GM21737 (cell line): ENCODE results near the gene TMEM119.
A peak's percentile ranks its signal among the peaks of the same experiment; 100 is the strongest.
"Not testable (repeated sequence)": the region's sequence is repeated elsewhere in the genome, so short reads cannot be mapped to it uniquely, and the experiment has no call there.

ENCODE experiments used
- ATAC-seq: cut with Tn5 transposase; IDR thresholded peaks from one replicate; pipeline ENCODE4 v1.9.1; 2021; ENCODE audit warnings: mild to moderate bottlenecking, moderate library complexity; ENCODE audit not compliant: unreplicated experiment

Gene TMEM119

GRCh38 chr12:108635201-108635996, 37.5 kb upstream of the TMEM119 start:
- ATAC-seq = peak; percentile 44

- ATAC-seq = no peak
Observed at GRCh38 chr12:108634341-108634751, 36.5 kb upstream of the TMEM119 start.

- ATAC-seq = peak; percentile 52
Observed at GRCh38 chr12:108633534-108634248, 35.8 kb upstream of the TMEM119 start, which contains the start of gene SELPLG. Gene SELPLG, minus strand, starts transcription at chr12:108633894. Its CDS starts 9,587 bp downstream, at chr12:108624307.

- ATAC-seq = no peak
Observed at GRCh38 chr12:108633081-108633533, 35.2 kb upstream of the TMEM119 start.

- not testable (repeated sequence) for ATAC-seq
Observed at GRCh38 chr12:108631261-108631660, 33.4 kb upstream of the TMEM119 start.

- no peak for ATAC-seq
Observed at GRCh38 chr12:108630481-108631207, 32.8 kb upstream of the TMEM119 start.

- no peak for ATAC-seq
Observed at GRCh38 chr12:108629824-108630476, 32.1 kb upstream of the TMEM119 start.

- ATAC-seq = no peak
Observed at GRCh38 chr12:108629151-108629550, 31.3 kb upstream of the TMEM119 start.

GRCh38 chr12:108627134-108627920, 29.4 kb upstream of the TMEM119 start:
- ATAC-seq = no peak

- no peak for ATAC-seq
Observed at GRCh38 chr12:108625228-108625627, 27.3 kb upstream of the TMEM119 start.

GRCh38 chr12:108623577-108623976, 25.7 kb upstream of the TMEM119 start:
- no peak for ATAC-seq

- ATAC-seq = no peak
Observed at GRCh38 chr12:108622921-108623514, 25.1 kb upstream of the TMEM119 start.

- no peak for ATAC-seq
Observed at GRCh38 chr12:108622421-108622820, 24.5 kb upstream of the TMEM119 start.

GRCh38 chr12:108621161-108621560, 23.3 kb upstream of the TMEM119 start:
- ATAC-seq = no peak

- ATAC-seq = no peak
Observed at GRCh38 chr12:108620236-108620879, 22.5 kb upstream of the TMEM119 start.

GRCh38 chr12:108619369-108620160, 21.7 kb upstream of the TMEM119 start:
- no peak for ATAC-seq

- ATAC-seq = not testable (repeated sequence)
Observed at GRCh38 chr12:108618953-108619274, 21.0 kb upstream of the TMEM119 start.
